ENCODE data around the gene MYDGF.
"Not testable (repeated sequence)": the region's sequence is repeated elsewhere in the genome, so short reads cannot be mapped to it uniquely, and the experiment has no call there.

Gene MYDGF

GRCh38 chr19:4699826-4700692, 29.9 kb upstream of the MYDGF start:
- DNase-seq, result no peak

GRCh38 chr19:4697304-4697703, 27.2 kb upstream of the MYDGF start:
- no peak for DNase-seq

GRCh38 chr19:4695224-4695731, 25.1 kb upstream of the MYDGF start:
- DNase-seq, result no peak

- DNase-seq, result no peak
Measured at GRCh38 chr19:4694211-4694987, 24.3 kb upstream of the MYDGF start.

- DNase-seq, result no peak
Measured at GRCh38 chr19:4693471-4694121, 23.5 kb upstream of the MYDGF start.

- DNase-seq, result no peak
Measured at GRCh38 chr19:4693078-4693350, 22.9 kb upstream of the MYDGF start.

GRCh38 chr19:4692251-4693077, 22.3 kb upstream of the MYDGF start:
- no peak for DNase-seq

- DNase-seq, result no peak
Measured at GRCh38 chr19:4691373-4691772, 21.2 kb upstream of the MYDGF start.

- DNase-seq, result no peak
Measured at GRCh38 chr19:4690361-4690760, 20.2 kb upstream of the MYDGF start.

GRCh38 chr19:4689403-4689802, 19.3 kb upstream of the MYDGF start:
- no peak for DNase-seq

- DNase-seq, result no peak
Measured at GRCh38 chr19:4688587-4688986, 18.4 kb upstream of the MYDGF start.

- no peak for DNase-seq
Measured at GRCh38 chr19:4687396-4687795, 17.3 kb upstream of the MYDGF start.

GRCh38 chr19:4686700-4687099, 16.6 kb upstream of the MYDGF start:
- no peak for DNase-seq

- no peak for DNase-seq
Measured at GRCh38 chr19:4684312-4685095, 14.4 kb upstream of the MYDGF start.

- no peak for DNase-seq
Measured at GRCh38 chr19:4682417-4683200, 12.5 kb upstream of the MYDGF start.

GRCh38 chr19:4680021-4680420, 9.9 kb upstream of the MYDGF start:
- not testable (repeated sequence) for DNase-seq

- peak; percentile 54 for DNase-seq
Measured at GRCh38 chr19:4678881-4679790, 9.0 kb upstream of the MYDGF start.

GRCh38 chr19:4676955-4677731, 7.0 kb upstream of the MYDGF start:
- no peak for DNase-seq

GRCh38 chr19:4675346-4675745, 5.2 kb upstream of the MYDGF start:
- DNase-seq, result no peak

All from left hindlimb (tissue), 1 donor.